SH-SY5Y (cell line): ENCODE results near the gene RAMP1.

Source experiments
- GATA2 ChIP-seq: IDR thresholded peaks from 2 replicates; pipeline ENCODE4 v1.6.1; 2011; ENCODE audit warnings: mild to moderate bottlenecking, low read depth, low read length
- GATA3 ChIP-seq: IDR thresholded peaks from 2 replicates; pipeline ENCODE4 v1.6.1; 2011; ENCODE audit warnings: low read depth, mild to moderate bottlenecking, low read length, moderate library complexity

- no peak for TF ChIP-seq GATA2
- TF ChIP-seq GATA3 = no peak
Observed at GRCh38 chr2:237858294-237859081, 935 bp upstream of the RAMP1 start.
